Activated naive CD4-positive, alpha-beta T cell treated with anti-CD3 and anti-CD28 coated beads for 36 hours (primary cell): ENCODE data around the gene FARS2. TPM values are rescaled to one million over a fixed set of nuclear protein-coding genes. Genes with fewer than 3 reads are reported as not detected.
A peak's percentile ranks its signal among the peaks of the same experiment; 100 is the strongest.

Source experiments
- CTCF ChIA-PET: fragments of 350-600 bp; sonication (Branson Sonifier 250); formaldehyde crosslinking; loops from one replicate; lab custom pipeline; 2021; ENCODE audit warnings: antibody characterized with exemption; lab: Charles Lee
- DNase-seq: peaks from one replicate; pipeline ENCODE4 v3.0.0-alpha.2; 2020
- H3K27ac Mint-ChIP-seq: one replicate; pipeline ENCODE4 v1.8.0; 2021; ENCODE audit warnings: mild to moderate bottlenecking, mixed read lengths
- H3K27me3 Mint-ChIP-seq: one replicate; pipeline ENCODE4 v1.8.0; 2021; ENCODE audit warnings: low read depth, mixed read lengths
- H3K36me3 Mint-ChIP-seq: one replicate; pipeline ENCODE4 v1.8.0; 2021; ENCODE audit warnings: low read depth, mixed read lengths
- H3K4me1 Mint-ChIP-seq: one replicate; pipeline ENCODE4 v1.8.0; 2021; ENCODE audit warnings: low read depth, mixed read lengths
- H3K4me3 Mint-ChIP-seq: one replicate; pipeline ENCODE4 v1.8.0; 2021; ENCODE audit warnings: mild to moderate bottlenecking, moderate library complexity, mixed read lengths
- H3K9me3 Mint-ChIP-seq: one replicate; pipeline ENCODE4 v1.8.0; 2021; ENCODE audit warnings: mixed read lengths
- intact Hi-C: fragments of 100-400 bp; cut with micrococcal nuclease; formaldehyde crosslinking; loops from one replicate; pipeline ENCODE4 v1.15.1; 2023
- total RNA-seq, 2 experiments: library from RNA; stranded (reverse); gene quantifications; one replicate each; pipeline ENCODE4 v1.2.3, GENCODE V29; 2021

FARS2 gene
- total RNA-seq, 2 experiments from 2014 or later: 15.4 to 15.8 TPM

GRCh38 chr6:5521322-5521721, 260.0 kb downstream of the FARS2 start:
- peaks cover 2% of the 10 kb centered on the region for H3K36me3 Mint-ChIP-seq
- intact Hi-C loops: no loop called here
- peaks cover 43% of the 10 kb centered on the region for H3K4me1 Mint-ChIP-seq
- no peak overlapping the region for H3K27ac Mint-ChIP-seq
- no peaks in the 10 kb centered on the region for H3K27me3 Mint-ChIP-seq
- DNase-seq: no peak
- H3K9me3 Mint-ChIP-seq: no peaks in the 10 kb centered on the region
- H3K4me3 Mint-ChIP-seq: no peak overlapping the region
- CTCF ChIA-PET: interaction anchor here (0.6 to 0.9 kb wide), 3 partner anchors 17 to 377 kb away, joined by 3 to 5 read pairs (median 4); no protein-coding TSS in a partner anchor

GRCh38 chr6:5522147-5522546, 260.8 kb downstream of the FARS2 start:
- H3K36me3 Mint-ChIP-seq: peaks cover 4% of the 10 kb centered on the region
- no peak overlapping the region for H3K27ac Mint-ChIP-seq
- peaks cover 35% of the 10 kb centered on the region for H3K4me1 Mint-ChIP-seq
- no peaks in the 10 kb centered on the region for H3K9me3 Mint-ChIP-seq
- DNase-seq: no peak
- CTCF ChIA-PET: no interaction called here
- H3K27me3 Mint-ChIP-seq: no peaks in the 10 kb centered on the region
- no peak overlapping the region for H3K4me3 Mint-ChIP-seq
- intact Hi-C loops: no loop called here

- no peak overlapping the region for H3K27ac Mint-ChIP-seq
- CTCF ChIA-PET: interaction anchor here (0.6 kb wide), 1 partner anchor 179 kb away, joined by 4 read pairs; no protein-coding TSS in a partner anchor
- intact Hi-C loops: no loop called here
- H3K4me1 Mint-ChIP-seq: peaks cover 22% of the 10 kb centered on the region
- DNase-seq: no peak
- no peaks in the 10 kb centered on the region for H3K9me3 Mint-ChIP-seq
- H3K36me3 Mint-ChIP-seq: peaks cover 5% of the 10 kb centered on the region
- H3K27me3 Mint-ChIP-seq: no peaks in the 10 kb centered on the region
- no peak overlapping the region for H3K4me3 Mint-ChIP-seq
Measured at GRCh38 chr6:5524110-5524509, 262.8 kb downstream of the FARS2 start.

- Mint-ChIP-seq H3K4me1 (peaks cover 13% of the 10 kb centered on the region), H3K9me3 (no peaks in the 10 kb centered on the region), H3K27me3 (no peaks in the 10 kb centered on the region), H3K4me3 (no peak overlapping the region), H3K27ac (peak overlapping the region; percentile 25), H3K36me3 (peaks cover 5% of the 10 kb centered on the region)
- no peak for DNase-seq
- intact Hi-C loops: no loop called here
- CTCF ChIA-PET: interaction anchor here (0.8 kb wide), 1 partner anchor 55 kb away, joined by 3 read pairs; no protein-coding TSS in a partner anchor
Measured at GRCh38 chr6:5525209-5525608, 263.9 kb downstream of the FARS2 start.

- H3K9me3 Mint-ChIP-seq: no peaks in the 10 kb centered on the region
- CTCF ChIA-PET: no interaction called here
- intact Hi-C loops: no loop called here
- no peak overlapping the region for H3K4me3 Mint-ChIP-seq
- DNase-seq: no peak
- no peak overlapping the region for H3K27ac Mint-ChIP-seq
- H3K36me3 Mint-ChIP-seq: peaks cover 7% of the 10 kb centered on the region
- H3K4me1 Mint-ChIP-seq: peaks cover 12% of the 10 kb centered on the region
- no peaks in the 10 kb centered on the region for H3K27me3 Mint-ChIP-seq
Measured at GRCh38 chr6:5529015-5529414, 267.7 kb downstream of the FARS2 start.

GRCh38 chr6:5529733-5530132, 268.4 kb downstream of the FARS2 start:
- H3K9me3 Mint-ChIP-seq: no peaks in the 10 kb centered on the region
- CTCF ChIA-PET: no interaction called here
- intact Hi-C loops: no loop called here
- H3K4me3 Mint-ChIP-seq: no peak overlapping the region
- no peak for DNase-seq
- peaks cover 12% of the 10 kb centered on the region for H3K4me1 Mint-ChIP-seq
- peaks cover 7% of the 10 kb centered on the region for H3K36me3 Mint-ChIP-seq
- no peaks in the 10 kb centered on the region for H3K27me3 Mint-ChIP-seq
- H3K27ac Mint-ChIP-seq: no peak overlapping the region

- Mint-ChIP-seq H3K27ac (no peak overlapping the region), H3K4me1 (peaks cover 12% of the 10 kb centered on the region), H3K36me3 (peaks cover 5% of the 10 kb centered on the region), H3K27me3 (no peaks in the 10 kb centered on the region), H3K9me3 (no peaks in the 10 kb centered on the region), H3K4me3 (no peak overlapping the region)
- intact Hi-C loops: no loop called here
- CTCF ChIA-PET: interaction anchor here (0.6 kb wide), 1 partner anchor 1601 kb away, joined by 4 read pairs; no protein-coding TSS in a partner anchor
- no peak for DNase-seq
Measured at GRCh38 chr6:5531161-5531560, 269.8 kb downstream of the FARS2 start.

GRCh38 chr6:5531853-5532375, 270.6 kb downstream of the FARS2 start:
- no peak overlapping the region for H3K27ac Mint-ChIP-seq

GRCh38 chr6:5532941-5533340, 271.6 kb downstream of the FARS2 start:
- peaks cover 3% of the 10 kb centered on the region for H3K36me3 Mint-ChIP-seq
- no peaks in the 10 kb centered on the region for H3K9me3 Mint-ChIP-seq
- no peaks in the 10 kb centered on the region for H3K27me3 Mint-ChIP-seq
- no peak for DNase-seq
- intact Hi-C loops: loop anchor here (1.0 kb wide), 1 partner anchor 62 kb away; no protein-coding TSS in a partner anchor
- H3K27ac Mint-ChIP-seq: no peak overlapping the region
- H3K4me3 Mint-ChIP-seq: no peak overlapping the region
- H3K4me1 Mint-ChIP-seq: peaks cover 12% of the 10 kb centered on the region
- CTCF ChIA-PET: no interaction called here

More at GRCh38 chr6:5531853-5532375, 270.6 kb downstream of the FARS2 start:
- intact Hi-C loops: loop anchor here (1.0 kb wide), 1 partner anchor 61 kb away; no protein-coding TSS in a partner anchor
- Mint-ChIP-seq H3K4me3 (no peak overlapping the region), H3K9me3 (no peaks in the 10 kb centered on the region), H3K36me3 (peaks cover 6% of the 10 kb centered on the region), H3K4me1 (peaks cover 12% of the 10 kb centered on the region), H3K27me3 (no peaks in the 10 kb centered on the region)
- no peak for DNase-seq
- CTCF ChIA-PET: interaction anchor here (0.6 kb wide), 1 partner anchor 1601 kb away, joined by 4 read pairs; no protein-coding TSS in a partner anchor

GRCh38 chr6:5534643-5535042, 273.3 kb downstream of the FARS2 start:
- H3K4me1 Mint-ChIP-seq: peaks cover 12% of the 10 kb centered on the region
- no peak overlapping the region for H3K27ac Mint-ChIP-seq
- no peak overlapping the region for H3K4me3 Mint-ChIP-seq
- CTCF ChIA-PET: no interaction called here
- H3K27me3 Mint-ChIP-seq: no peaks in the 10 kb centered on the region
- intact Hi-C loops: no loop called here
- no peaks in the 10 kb centered on the region for H3K9me3 Mint-ChIP-seq
- H3K36me3 Mint-ChIP-seq: peaks cover 4% of the 10 kb centered on the region
- no peak for DNase-seq

- Mint-ChIP-seq H3K4me1 (peaks cover 11% of the 10 kb centered on the region), H3K27me3 (no peaks in the 10 kb centered on the region), H3K4me3 (no peak overlapping the region), H3K27ac (no peak overlapping the region), H3K36me3 (peaks cover 6% of the 10 kb centered on the region), H3K9me3 (no peaks in the 10 kb centered on the region)
- CTCF ChIA-PET: interaction anchor here (0.5 kb wide), 1 partner anchor 1022 kb away, joined by 3 read pairs; no protein-coding TSS in a partner anchor
- intact Hi-C loops: no loop called here
- DNase-seq: no peak
Measured at GRCh38 chr6:5536644-5537043, 275.3 kb downstream of the FARS2 start.

GRCh38 chr6:5537132-5537531, 275.8 kb downstream of the FARS2 start:
- Mint-ChIP-seq H3K4me3 (no peak overlapping the region), H3K27me3 (no peaks in the 10 kb centered on the region), H3K27ac (no peak overlapping the region), H3K4me1 (peaks cover 10% of the 10 kb centered on the region), H3K9me3 (no peaks in the 10 kb centered on the region), H3K36me3 (peaks cover 5% of the 10 kb centered on the region)
- CTCF ChIA-PET: interaction anchor here (0.5 kb wide), 1 partner anchor 1022 kb away, joined by 3 read pairs; no protein-coding TSS in a partner anchor
- no peak for DNase-seq
- intact Hi-C loops: no loop called here

GRCh38 chr6:5537967-5538366, 276.7 kb downstream of the FARS2 start:
- Mint-ChIP-seq H3K4me1 (peaks cover 10% of the 10 kb centered on the region), H3K36me3 (peaks cover 5% of the 10 kb centered on the region), H3K4me3 (no peak overlapping the region), H3K9me3 (no peaks in the 10 kb centered on the region), H3K27ac (no peak overlapping the region), H3K27me3 (no peaks in the 10 kb centered on the region)
- intact Hi-C loops: no loop called here
- CTCF ChIA-PET: no interaction called here
- DNase-seq: no peak
